Mesenchymal stem cell (in vitro differentiated cells and primary cell): ENCODE data around the gene SLIT3.

Experiments
- DNase-seq: peaks from one replicate; pipeline ENCODE4 v3.0.0-alpha.2; 2013
- H2AFZ ChIP-seq: one replicate; pipeline ENCODE4 v1.6.1; 2013; ENCODE audit warnings: low read depth, mild to moderate bottlenecking, control low read depth, inconsistent platforms, low read length, moderate library complexity
- H2AK5ac ChIP-seq: 2 replicates; pipeline ENCODE4 v1.6.1; 2013; ENCODE audit warnings: low read length, moderate library complexity, mild to moderate bottlenecking, inconsistent platforms; ENCODE audit not compliant: severe bottlenecking
- H2BK120ac ChIP-seq: one replicate; pipeline ENCODE4 v1.6.1; 2013; ENCODE audit warnings: low read depth, mild to moderate bottlenecking, inconsistent platforms, low read length, moderate library complexity
- H2BK12ac ChIP-seq, 2 experiments: one replicate each; pipeline ENCODE4 v1.6.1; 2013; ENCODE audit warnings: inconsistent platforms in 2 of 2, low read length in 2 of 2, mild to moderate bottlenecking in 2 of 2, moderate library complexity in 2 of 2, control low read depth in 1 of 2
- H2BK15ac ChIP-seq: one replicate; pipeline ENCODE4 v1.6.1; 2013; ENCODE audit warnings: mild to moderate bottlenecking, low read depth, inconsistent platforms; ENCODE audit not compliant: poor library complexity, severe bottlenecking
- H2BK5ac ChIP-seq: 2 replicates; pipeline ENCODE4 v1.6.1; 2013; ENCODE audit warnings: low read depth, mild to moderate bottlenecking, low read length, control low read depth, inconsistent platforms; ENCODE audit not compliant: poor library complexity, severe bottlenecking
- H3K14ac ChIP-seq, 2 experiments: one replicate each; pipeline ENCODE4 v1.6.1; 2013; ENCODE audit warnings: inconsistent platforms in 2 of 2, low read length in 2 of 2, control low read depth in 1 of 2, mild to moderate bottlenecking in 1 of 2, moderate library complexity in 1 of 2
- H3K18ac ChIP-seq, 2 experiments: one replicate each; pipeline ENCODE4 v1.6.1; 2013; ENCODE audit warnings: inconsistent platforms in 2 of 2, low read length in 2 of 2, control low read depth in 1 of 2, low read depth in 1 of 2, mild to moderate bottlenecking in 1 of 2
- H3K23ac ChIP-seq, 2 experiments: one replicate each; pipeline ENCODE4 v1.6.1; 2013; ENCODE audit warnings: inconsistent platforms in 2 of 2, low read length in 2 of 2, mild to moderate bottlenecking in 2 of 2, moderate library complexity in 2 of 2, control low read depth in 1 of 2
- H3K27ac ChIP-seq: 2 replicates; pipeline ENCODE4 v1.5.1; 2013; ENCODE audit warnings: mild to moderate bottlenecking, moderate library complexity, low read length, control low read depth, inconsistent platforms; ENCODE audit not compliant: poor library complexity, severe bottlenecking
- H3K27me3 ChIP-seq, 2 experiments: 2 replicates each; pipeline versions ENCODE4 v1.6.1 to v1.7.0; 2013; ENCODE audit warnings: low read length in 2 of 2, mild to moderate bottlenecking in 2 of 2, moderate library complexity in 2 of 2, control low read depth in 1 of 2, inconsistent platforms in 1 of 2; ENCODE audit not compliant: control insufficient read depth in 1 of 2, insufficient read depth in 1 of 2
- H3K36me3 ChIP-seq, 2 experiments: 2 replicates each; pipeline versions ENCODE4 v1.6.1 to v1.7.0; 2013; ENCODE audit warnings: low read length in 2 of 2, control low read depth in 1 of 2, inconsistent platforms in 1 of 2, low read depth in 1 of 2, mild to moderate bottlenecking in 1 of 2; ENCODE audit not compliant: insufficient read depth in 2 of 2, control insufficient read depth in 1 of 2
- H3K4ac ChIP-seq, 2 experiments: one replicate each; pipeline ENCODE4 v1.6.1; 2013; ENCODE audit warnings: inconsistent platforms in 2 of 2, low read length in 2 of 2, mild to moderate bottlenecking in 2 of 2, moderate library complexity in 2 of 2, control low read depth in 1 of 2, low read depth in 1 of 2
- H3K4me1 ChIP-seq: 2 replicates; pipeline ENCODE4 v1.6.1; 2013; ENCODE audit warnings: low read depth, low read length, control low read depth; ENCODE audit not compliant: control insufficient read depth, insufficient read depth
- H3K4me2 ChIP-seq: 2 replicates; pipeline ENCODE4 v1.6.1; 2013; ENCODE audit warnings: low read length, mild to moderate bottlenecking, inconsistent platforms; ENCODE audit not compliant: poor library complexity, severe bottlenecking
- H3K4me3 ChIP-seq, 2 experiments: 2 replicates each; pipeline versions ENCODE4 v1.5.1 to v1.7.0; 2013; ENCODE audit warnings: low read length in 2 of 2, mild to moderate bottlenecking in 2 of 2, control low read depth in 1 of 2, low read depth in 1 of 2; ENCODE audit not compliant: insufficient read depth in 1 of 2
- H3K79me1 ChIP-seq: replicated peaks from 2 replicates; pipeline ENCODE4 v1.6.1; 2013; ENCODE audit warnings: mild to moderate bottlenecking, control low read depth, low read length, inconsistent platforms; ENCODE audit not compliant: poor library complexity, severe bottlenecking
- H3K9ac ChIP-seq: 2 replicates; pipeline ENCODE4 v1.7.0; 2013; ENCODE audit warnings: mild to moderate bottlenecking, low read length, moderate library complexity
- H3K9me3 ChIP-seq: 2 replicates; pipeline ENCODE4 v1.7.0; 2013; ENCODE audit warnings: mild to moderate bottlenecking, low read length; ENCODE audit not compliant: control insufficient read depth
- H4K8ac ChIP-seq: one replicate; pipeline ENCODE4 v1.6.1; 2013; ENCODE audit warnings: inconsistent platforms, mild to moderate bottlenecking, low read length, moderate library complexity
- H4K91ac ChIP-seq: one replicate; pipeline ENCODE4 v1.6.1; 2013; ENCODE audit warnings: mild to moderate bottlenecking, low read length, inconsistent platforms
- WGBS: methylation state at CpG from one replicate; pipeline ENCODE4 v1.1.7; 2013; ENCODE audit warnings: mixed read lengths; 5-methylcytosine and 5-hydroxymethylcytosine counted together

Gene SLIT3

DNA sequence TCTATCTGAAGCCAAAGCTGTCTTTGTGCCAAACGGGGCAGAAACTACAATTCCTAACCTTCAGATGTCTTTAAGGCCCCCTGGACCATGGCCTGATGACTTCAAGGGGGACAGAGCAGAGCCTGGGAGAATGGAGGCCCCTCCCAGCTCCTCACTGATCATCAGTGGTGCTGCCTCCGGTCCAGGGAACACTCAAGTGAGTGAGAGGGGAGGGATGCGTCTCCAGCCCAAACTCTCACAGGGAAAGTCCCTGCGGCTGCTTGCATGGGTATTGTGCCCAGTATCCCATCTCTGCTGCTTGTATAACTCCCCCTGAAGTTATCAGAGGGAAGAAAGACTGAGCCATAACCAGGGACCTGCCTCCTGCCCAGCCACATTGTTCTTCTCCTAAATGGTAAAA is 490.3 kb downstream of the SLIT3 start:
- H2AK5ac ChIP-seq = no peak overlapping the region
- no peak overlapping the region for H4K8ac ChIP-seq
- no peak overlapping the region for H3K14ac ChIP-seq
- no peak overlapping the region for H3K4ac ChIP-seq
- DNase-seq = no peak
- no peak overlapping the region for H3K4me2 ChIP-seq
- H3K9me3 ChIP-seq = no peaks in the 10 kb centered on the region
- H2BK12ac ChIP-seq = no peak overlapping the region
- H3K9ac ChIP-seq = no peak overlapping the region
- H3K27ac ChIP-seq = no peak overlapping the region
- H3K79me1 ChIP-seq = no peaks in the 10 kb centered on the region
- H2AFZ ChIP-seq = no peak overlapping the region
- no peak overlapping the region for H2BK15ac ChIP-seq
- no peak overlapping the region for H3K23ac ChIP-seq
- no peak overlapping the region for H3K18ac ChIP-seq
- H2BK5ac ChIP-seq = no peak overlapping the region
- H3K36me3 ChIP-seq = peaks cover 0 to 93% of the 10 kb centered on the region in 2 experiments
- H3K4me3 ChIP-seq = no peak overlapping the region
- WGBS = 75% methylated on average over 1 of the region's 4 CpGs
- H2BK120ac ChIP-seq = no peak overlapping the region
- H3K4me1 ChIP-seq = no peaks in the 10 kb centered on the region
- no peak overlapping the region for H4K91ac ChIP-seq
- H3K27me3 ChIP-seq = peaks cover 0 to 3% of the 10 kb centered on the region in 2 experiments

DNA sequence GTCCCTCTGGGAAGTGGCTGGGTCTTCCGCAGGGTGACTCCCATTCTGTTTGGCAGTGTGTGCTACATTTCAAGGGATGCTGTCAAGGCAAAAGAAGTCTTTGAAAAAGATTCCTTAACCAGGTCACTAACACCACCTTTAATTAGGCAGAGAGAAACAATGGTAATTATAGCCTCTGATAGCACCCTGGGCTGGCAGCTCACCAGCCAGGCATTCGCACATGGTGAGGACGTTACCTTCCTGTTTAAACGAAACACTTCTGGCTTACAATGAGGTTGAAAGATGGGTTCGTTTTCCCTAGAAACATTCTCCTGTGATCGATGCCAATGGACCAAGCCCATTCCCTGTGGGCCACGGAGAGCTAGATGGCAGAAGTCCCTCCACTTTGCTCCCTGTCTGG is 491.7 kb downstream of the SLIT3 start:
- no peak overlapping the region for H2AK5ac ChIP-seq
- no peak overlapping the region for H3K18ac ChIP-seq
- H4K91ac ChIP-seq = no peak overlapping the region
- no peak overlapping the region for H3K14ac ChIP-seq
- H3K79me1 ChIP-seq = no peaks in the 10 kb centered on the region
- no peaks in the 10 kb centered on the region for H3K9me3 ChIP-seq
- H3K4me1 ChIP-seq = no peaks in the 10 kb centered on the region
- no peak overlapping the region for H3K23ac ChIP-seq
- WGBS = 80% methylated on average over 7 of the region's 7 CpGs
- peaks cover 0 to 93% of the 10 kb centered on the region in 2 experiments for H3K36me3 ChIP-seq
- no peak overlapping the region for H3K4me2 ChIP-seq
- no peak overlapping the region for H3K4ac ChIP-seq
- DNase-seq = no peak
- H3K4me3 ChIP-seq = no peak overlapping the region
- H3K9ac ChIP-seq = no peak overlapping the region
- H2BK15ac ChIP-seq = no peak overlapping the region
- no peak overlapping the region for H4K8ac ChIP-seq
- no peak overlapping the region for H2BK12ac ChIP-seq
- peaks cover 0 to 3% of the 10 kb centered on the region in 2 experiments for H3K27me3 ChIP-seq
- H2AFZ ChIP-seq = no peak overlapping the region
- no peak overlapping the region for H3K27ac ChIP-seq
- no peak overlapping the region for H2BK120ac ChIP-seq
- no peak overlapping the region for H2BK5ac ChIP-seq

DNA sequence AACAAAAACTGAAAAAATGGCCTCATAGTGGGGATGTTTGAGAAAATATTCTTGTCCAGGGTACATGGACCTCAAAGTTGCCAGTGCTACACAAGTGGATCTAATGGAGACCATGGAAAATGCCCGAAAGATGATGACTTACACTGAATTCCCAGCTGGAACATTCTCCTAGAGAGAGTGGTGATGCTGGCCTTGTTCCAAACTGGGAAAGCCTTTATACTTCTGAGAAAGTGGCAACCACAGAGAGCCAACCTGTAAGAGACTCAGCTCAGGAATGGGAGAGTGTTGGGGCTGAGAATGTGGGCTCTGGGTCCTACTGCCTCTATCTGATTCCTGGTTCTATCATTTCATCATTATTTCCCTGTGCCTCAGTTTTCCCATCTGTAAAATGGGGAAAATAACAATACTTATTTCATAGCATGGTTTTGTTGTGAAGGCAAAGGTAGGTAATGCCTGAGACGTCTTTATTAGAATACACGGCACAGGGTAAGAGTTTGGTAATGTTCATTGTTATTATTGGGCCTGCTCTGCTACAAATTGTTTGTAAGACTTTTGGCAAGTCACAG is 492.8 kb downstream of the SLIT3 start:
- DNase-seq = no peak
- no peak overlapping the region for H3K4ac ChIP-seq
- no peak overlapping the region for H3K4me2 ChIP-seq
- H3K23ac ChIP-seq = no peak overlapping the region
- H2BK12ac ChIP-seq = no peak overlapping the region
- no peak overlapping the region for H2AFZ ChIP-seq
- H2BK120ac ChIP-seq = no peak overlapping the region
- no peak overlapping the region for H3K18ac ChIP-seq
- H3K79me1 ChIP-seq = no peaks in the 10 kb centered on the region
- no peak overlapping the region for H3K9ac ChIP-seq
- H3K4me1 ChIP-seq = no peaks in the 10 kb centered on the region
- peaks cover 0 to 92% of the 10 kb centered on the region in 2 experiments for H3K36me3 ChIP-seq
- H3K14ac ChIP-seq = no peak overlapping the region
- H3K27ac ChIP-seq = no peak overlapping the region
- no peak overlapping the region for H2AK5ac ChIP-seq
- WGBS = 81% methylated on average over 3 of the region's 3 CpGs
- no peak overlapping the region for H3K4me3 ChIP-seq
- no peaks in the 10 kb centered on the region for H3K9me3 ChIP-seq
- H2BK5ac ChIP-seq = no peak overlapping the region
- H4K8ac ChIP-seq = no peak overlapping the region
- no peak overlapping the region for H2BK15ac ChIP-seq
- no peak overlapping the region for H4K91ac ChIP-seq
- H3K27me3 ChIP-seq = peaks cover 0 to 3% of the 10 kb centered on the region in 2 experiments

GRCh38 chr5:168807287-168807686 is 493.7 kb downstream of the SLIT3 start:
- Histone ChIP-seq H3K4me2 (no peak overlapping the region), H4K91ac (no peak overlapping the region), H3K9ac (no peak overlapping the region), H3K27ac (no peak overlapping the region), H3K23ac (no peak overlapping the region), H4K8ac (no peak overlapping the region), H3K18ac (no peak overlapping the region), H3K14ac (no peak overlapping the region), H3K4me3 (no peak overlapping the region), H2BK5ac (no peak overlapping the region), H2AK5ac (no peak overlapping the region), H2BK12ac (no peak overlapping the region), H3K4me1 (no peaks in the 10 kb centered on the region), H2BK120ac (no peak overlapping the region), H3K36me3 (peaks cover 0 to 92% of the 10 kb centered on the region in 2 experiments), H3K79me1 (no peaks in the 10 kb centered on the region), H3K4ac (no peak overlapping the region), H2AFZ (no peak overlapping the region), H3K9me3 (no peaks in the 10 kb centered on the region), H2BK15ac (no peak overlapping the region), H3K27me3 (peaks cover 0 to 3% of the 10 kb centered on the region in 2 experiments)
- DNase-seq = no peak
